ENCODE data around the gene PRKCD. TPM values are rescaled to one million over a fixed set of nuclear protein-coding genes. Genes with fewer than 3 reads are reported as not detected.

PRKCD gene
- total and polyA plus RNA-seq, 9 of the 15 experiments (the other 6 are each of a cell fraction or from before 2014, with no cell fraction given): 2.5 to 19.5 (median 6.1) TPM

GRCh38 chr3:53230041-53230621 is 69.1 kb downstream of the PRKCD start:
- in situ Hi-C loops (cut with MboI) (no loop called here), intact Hi-C loops (cut with micrococcal nuclease) (no loop called here)
- Histone ChIP-seq H3K9ac (ENCODE audit: insufficient read depth in 1 of 2, low read depth in 2 of 2, low read length in 2 of 2) (no peak overlapping the region), H3K9me1 (ENCODE audit: control insufficient read depth, insufficient read depth, low read length) (no peaks in the 10 kb centered on the region), H3K36me3 (ENCODE audit: control insufficient read depth, insufficient read depth, low read length) (peaks cover 99% of the 10 kb centered on the region), H3K4me2 (ENCODE audit: insufficient read depth, low read length) (no peak overlapping the region), H3K79me2 (ENCODE audit: control insufficient read depth, insufficient read depth, low read length) (no peaks in the 10 kb centered on the region; the same call in 2 of the 3 replicates), H3K9me3 (replicated peaks; ENCODE audit: control insufficient read depth, insufficient read depth, low read depth, low read length) (no peaks in the 10 kb centered on the region), H3K27ac (ENCODE audit: extremely low read depth, low read depth, low read length) (no peak overlapping the region), H2AFZ (ENCODE audit: low read depth, low read length) (no peak overlapping the region), H3K4me3 (no peak overlapping the region), H4K20me1 (replicated peaks; ENCODE audit: control insufficient read depth, insufficient read depth, low read length) (no peaks in the 10 kb centered on the region), H3K27me3 (ENCODE audit: control insufficient read depth in 2 of 2, insufficient read depth in 2 of 2, low read length in 2 of 2) (no peaks in the 10 kb centered on the region), H3K4me1 (replicated peaks in 1 of 2; ENCODE audit: control insufficient read depth in 2 of 2, insufficient read depth in 2 of 2, low read length in 2 of 2) (peaks cover 0 to 9% of the 10 kb centered on the region in 2 experiments; a peak in 2 of 5 replicates)
- BruUV-seq (replicated peaks): no TSS peak
- WGBS (ENCODE audit: insufficient coverage, low coverage, missing lambda C conversion rate): 64% methylated on average over 5 of the region's 16 CpGs
- no peak for TF ChIP-seq HIVEP1 (CRISPR knock-in tag; IDR thresholded peaks at IDR 0.05)
- no peak for TF ChIP-seq ZNF384 (IDR thresholded peaks at IDR 0.05; ENCODE audit: low read depth, low read length)
- no peak for TF ChIP-seq DLX4 (CRISPR knock-in tag; IDR thresholded peaks at IDR 0.05)
- no peak for TF ChIP-seq SIX5 (IDR thresholded peaks at IDR 0.05; ENCODE audit: borderline replicate concordance in 1 of 2, insufficient read depth in 1 of 2, low read depth in 1 of 2, low read length in 2 of 2)
- no peak for TF ChIP-seq ARID1B (IDR thresholded peaks at IDR 0.05)
- no peak for TF ChIP-seq USF1 (CRISPR knock-in tag; IDR thresholded peaks at IDR 0.05)
- no peak for TF ChIP-seq CCAR2 (IDR thresholded peaks at IDR 0.05; ENCODE audit: low read depth, low read length)
- no peak for TF ChIP-seq RUNX1 (IDR thresholded peaks at IDR 0.05; ENCODE audit: low read depth)
- TF ChIP-seq RAD51 (IDR thresholded peaks at IDR 0.05; ENCODE audit: borderline replicate concordance, low read depth): no peak
- TF ChIP-seq ZBTB5 (IDR thresholded peaks at IDR 0.05): no peak
- no peak for TF ChIP-seq SRSF9 (IDR thresholded peaks at IDR 0.05; ENCODE audit: borderline replicate concordance, low read depth, low read length)
- no peak for TF ChIP-seq CBFA2T2 (conservative IDR thresholded peaks at IDR 0.05)
- no peak for TF ChIP-seq ZNF561 (CRISPR knock-in tag; conservative IDR thresholded peaks at IDR 0.05)
- ATAC-seq: peak; percentile 53
- ChIA-PET CTCF (ENCODE audit: low intra/inter-chr PET ratio) (no interaction called here), POLR2A (interaction anchor here (1.0 kb wide), 1 partner anchor 24 kb away, joined by 4 read pairs; no protein-coding TSS in a partner anchor)
- no peak for FAIRE-seq
- peak in 1 of 4 experiments; percentile 20 for DNase-seq (ENCODE audit: extremely low read depth in 1 of 4, low spot score in 3 of 4)
